Measurements from ENCODE around the gene EDAR.
A peak's percentile ranks its signal among the peaks of the same experiment; 100 is the strongest.

EDAR gene

GRCh38 chr2:108994178-108994577 is 5.2 kb upstream of the EDAR start:
- ChIA-PET CTCF (interaction anchor here (1.1 kb wide), 1 partner anchor 66 kb away, joined by 4 read pairs; no protein-coding TSS in a partner anchor), POLR2A (ENCODE audit: low non-redundant PET) (no interaction called here)
- no peak for TF ChIP-seq CTCF (conservative IDR thresholded peaks at IDR 0.05; ENCODE audit: low read depth)
- no peak for DNase-seq (ENCODE audit: low spot score)
- H3K27ac ChIP-seq: no peak overlapping the region

GRCh38 chr2:108993095-108993937 is 4.3 kb upstream of the EDAR start:
- H3K27ac ChIP-seq: no peak overlapping the region
- CTCF ChIA-PET: interaction anchor here (1.1 kb wide), 1 partner anchor 65 kb away, joined by 4 read pairs; no protein-coding TSS in a partner anchor
- POLR2A ChIA-PET (ENCODE audit: low non-redundant PET): no interaction called here
- no peak for DNase-seq (ENCODE audit: low spot score)
- no peak for TF ChIP-seq CTCF (conservative IDR thresholded peaks at IDR 0.05; ENCODE audit: low read depth)

DNA sequence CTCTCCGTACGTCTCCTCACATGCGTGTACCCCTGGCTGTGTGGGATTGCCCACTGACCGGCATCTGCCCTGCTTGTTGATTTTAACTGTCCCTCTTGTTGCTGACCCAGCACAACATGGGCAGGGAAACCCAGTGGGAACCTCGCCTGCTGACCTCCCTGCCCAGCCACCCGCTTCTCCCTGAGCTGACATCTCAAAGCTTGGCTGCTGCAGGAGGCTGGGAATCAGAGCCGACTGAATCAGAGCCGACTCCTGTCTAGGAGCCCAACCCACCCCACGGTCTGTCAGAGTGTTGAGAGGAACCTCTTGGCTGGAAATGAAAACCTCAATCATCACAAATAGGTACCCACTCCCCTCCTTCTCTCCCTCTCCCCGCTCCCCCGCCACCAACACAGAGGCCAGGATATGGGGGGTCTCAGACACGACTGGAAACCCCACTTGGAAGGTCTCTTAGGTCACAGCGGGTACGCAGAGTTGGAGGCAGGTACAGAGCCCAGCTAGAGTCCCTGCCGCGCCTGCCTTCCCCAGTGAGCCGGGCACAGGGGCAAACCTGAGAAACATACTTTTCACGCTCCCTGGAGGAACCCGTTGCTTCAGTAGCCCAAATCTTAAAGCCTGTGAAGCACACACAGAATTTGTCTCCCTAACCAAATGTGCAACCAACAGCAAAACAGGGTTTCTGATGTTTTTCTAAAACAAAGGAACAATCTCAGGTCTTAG is 784 bp downstream of the EDAR start:
- TF ChIP-seq CTCF (conservative IDR thresholded peaks at IDR 0.05; ENCODE audit: low read depth): no peak
- POLR2A ChIA-PET (ENCODE audit: low non-redundant PET): interaction anchor here (0.6 kb wide), 1 partner anchor 67 kb away, joined by 11 read pairs; no protein-coding TSS in a partner anchor
- CTCF ChIA-PET: interaction anchor here (0.6 to 1.7 kb wide), 10 partner anchors 13 to 141 kb away, joined by 3 to 21 read pairs (median 5); partner anchors contain the start of gene SH3RF3
- H3K27ac ChIP-seq: peak overlapping the region; percentile 31; the same call in 1 of the 2 replicates
- DNase-seq (ENCODE audit: low spot score): no peak

- ChIA-PET POLR2A (ENCODE audit: low non-redundant PET) (no interaction called here), CTCF (interaction anchor here (0.6 kb wide), 1 partner anchor 58 kb away, joined by 5 read pairs; no protein-coding TSS in a partner anchor)
- TF ChIP-seq CTCF (conservative IDR thresholded peaks at IDR 0.05; ENCODE audit: low read depth): no peak
- no peak for DNase-seq (ENCODE audit: low spot score)
- no peak overlapping the region for H3K27ac ChIP-seq
These were observed 2.0 kb downstream of the EDAR start for GRCh38 chr2:108986916-108987510.

- ChIA-PET CTCF (interaction anchor here (1.1 kb wide), 1 partner anchor 12 kb away, joined by 3 read pairs; no protein-coding TSS in a partner anchor), POLR2A (ENCODE audit: low non-redundant PET) (no interaction called here)
- no peak overlapping the region for H3K27ac ChIP-seq
- TF ChIP-seq CTCF (conservative IDR thresholded peaks at IDR 0.05; ENCODE audit: low read depth): no peak
- DNase-seq (ENCODE audit: low spot score): no peak
These were observed 5.4 kb downstream of the EDAR start for GRCh38 chr2:108983610-108984009.

GRCh38 chr2:108983061-108983460 is 6.0 kb downstream of the EDAR start:
- no peak for TF ChIP-seq CTCF (conservative IDR thresholded peaks at IDR 0.05; ENCODE audit: low read depth)
- DNase-seq (ENCODE audit: low spot score): no peak
- POLR2A ChIA-PET (ENCODE audit: low non-redundant PET): no interaction called here
- no peak overlapping the region for H3K27ac ChIP-seq
- CTCF ChIA-PET: no interaction called here
